HFFc6 (cell line): ENCODE data around the gene TPRX2. TPM values are rescaled to one million over a fixed set of nuclear protein-coding genes. Genes with fewer than 3 reads are reported as not detected.
"Not testable (repeated sequence)": the region's sequence is repeated elsewhere in the genome, so short reads cannot be mapped to it uniquely, and the experiment has no call there.

Experiments used
- DNase-seq: peaks from one replicate; pipeline ENCODE4 v3.0.0-alpha.2; 2018
- H3K27ac Mint-ChIP-seq: 2 replicates; pipeline ENCODE4 v1.8.0; 2020; ENCODE audit warnings: mild to moderate bottlenecking, mixed read lengths
- H3K27me3 Mint-ChIP-seq: 2 replicates; pipeline ENCODE4 v1.8.0; 2021; ENCODE audit warnings: mild to moderate bottlenecking, moderate library complexity, mixed read lengths; ENCODE audit not compliant: insufficient read depth
- H3K36me3 Mint-ChIP-seq: 2 replicates; pipeline ENCODE4 v1.8.0; 2021; ENCODE audit warnings: low read depth, mixed read lengths
- H3K4me1 Mint-ChIP-seq: 2 replicates; pipeline ENCODE4 v1.8.0; 2020; ENCODE audit warnings: low read depth, mixed read lengths
- H3K4me3 Mint-ChIP-seq: 2 replicates; pipeline ENCODE4 v1.8.0; 2020; ENCODE audit warnings: mild to moderate bottlenecking, moderate library complexity, mixed read lengths
- H3K9me3 Mint-ChIP-seq: 2 replicates; pipeline ENCODE4 v1.8.0; 2020; ENCODE audit warnings: mild to moderate bottlenecking, mixed read lengths
- total RNA-seq, 6 experiments: library from RNA; stranded (reverse); fragmentation: NEBNext Ultra II Directional; extraction: Animal tissue kit (Norgen Biotek cat#: 25700); gene quantifications; 2 replicates in 1 of 6; 3 replicates in 5 of 6; pipeline ENCODE4 v1.2.3, GENCODE V29; 2021
- TF ChIP-seq, protein P1 (sequence below): fragments of 200-600 bp; sonication (generic); IDR thresholded peaks from 2 replicates; pipeline ENCODE4 v1.5.0; 2021; ENCODE audit warnings: antibody characterized with exemption, mild to moderate bottlenecking

TPRX2 gene
- total RNA-seq, 6 experiments from 2014 or later: not detected

DNA sequence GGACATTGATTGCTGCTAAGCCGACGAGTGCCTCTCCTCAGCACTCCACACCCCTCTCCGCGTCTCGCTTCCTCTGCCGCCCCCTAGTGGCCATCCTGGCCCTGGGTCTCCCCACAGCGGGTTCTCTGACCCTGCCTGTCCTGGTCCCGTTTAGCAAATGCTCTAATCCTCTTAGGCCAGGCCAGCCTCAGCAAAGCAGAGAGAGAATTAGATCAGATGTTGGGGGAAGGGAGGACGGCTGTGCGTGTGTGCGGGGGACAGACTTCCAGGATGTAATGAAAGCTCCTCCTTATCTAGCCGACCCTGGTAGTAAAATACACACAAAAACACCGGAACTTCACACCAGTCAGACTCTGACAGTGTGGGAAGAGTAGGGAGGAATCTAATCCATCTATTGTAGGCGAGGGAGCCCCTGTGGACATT, 4.5 kb downstream of the TPRX2 start:
- no peaks in the 10 kb centered on the region for H3K36me3 Mint-ChIP-seq
- no peak overlapping the region for H3K27ac Mint-ChIP-seq
- H3K27me3 Mint-ChIP-seq: peaks cover 9% of the 10 kb centered on the region
- TF ChIP-seq, protein P1, sequence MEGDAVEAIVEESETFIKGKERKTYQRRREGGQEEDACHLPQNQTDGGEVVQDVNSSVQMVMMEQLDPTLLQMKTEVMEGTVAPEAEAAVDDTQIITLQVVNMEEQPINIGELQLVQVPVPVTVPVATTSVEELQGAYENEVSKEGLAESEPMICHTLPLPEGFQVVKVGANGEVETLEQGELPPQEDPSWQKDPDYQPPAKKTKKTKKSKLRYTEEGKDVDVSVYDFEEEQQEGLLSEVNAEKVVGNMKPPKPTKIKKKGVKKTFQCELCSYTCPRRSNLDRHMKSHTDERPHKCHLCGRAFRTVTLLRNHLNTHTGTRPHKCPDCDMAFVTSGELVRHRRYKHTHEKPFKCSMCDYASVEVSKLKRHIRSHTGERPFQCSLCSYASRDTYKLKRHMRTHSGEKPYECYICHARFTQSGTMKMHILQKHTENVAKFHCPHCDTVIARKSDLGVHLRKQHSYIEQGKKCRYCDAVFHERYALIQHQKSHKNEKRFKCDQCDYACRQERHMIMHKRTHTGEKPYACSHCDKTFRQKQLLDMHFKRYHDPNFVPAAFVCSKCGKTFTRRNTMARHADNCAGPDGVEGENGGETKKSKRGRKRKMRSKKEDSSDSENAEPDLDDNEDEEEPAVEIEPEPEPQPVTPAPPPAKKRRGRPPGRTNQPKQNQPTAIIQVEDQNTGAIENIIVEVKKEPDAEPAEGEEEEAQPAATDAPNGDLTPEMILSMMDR: peak; percentile 96
- DNase-seq: peak; percentile 59
- H3K4me3 Mint-ChIP-seq: no peak overlapping the region
- H3K4me1 Mint-ChIP-seq: peaks cover 7% of the 10 kb centered on the region
- no peaks in the 10 kb centered on the region; the same call in 1 of the 2 replicates for H3K9me3 Mint-ChIP-seq

DNA sequence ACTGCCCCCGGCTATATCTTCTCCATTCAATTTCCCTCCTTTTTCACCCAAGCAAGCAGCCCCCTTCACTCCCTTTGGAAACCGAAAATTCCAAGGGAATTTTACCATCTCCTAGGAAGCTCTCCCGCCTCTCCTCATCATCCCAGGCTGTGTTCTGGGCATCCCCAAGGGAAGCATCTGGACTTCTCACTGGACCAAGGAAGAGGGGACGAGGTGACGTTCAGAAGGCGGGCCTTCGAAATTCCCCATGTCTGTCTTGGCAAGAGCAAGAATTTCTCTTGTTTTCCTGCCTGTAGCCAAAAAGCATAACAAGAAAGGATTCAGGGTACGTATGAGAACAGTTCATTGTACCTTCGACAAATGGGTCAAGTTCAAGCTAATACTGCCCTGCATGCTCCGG, 6.1 kb downstream of the TPRX2 start:
- no peak overlapping the region for H3K27ac Mint-ChIP-seq
- peaks cover 6% of the 10 kb centered on the region for H3K4me1 Mint-ChIP-seq
- H3K36me3 Mint-ChIP-seq: no peaks in the 10 kb centered on the region
- H3K9me3 Mint-ChIP-seq: no peaks in the 10 kb centered on the region; the same call in 1 of the 2 replicates
- TF ChIP-seq, protein P1: no peak
- no peak overlapping the region for H3K4me3 Mint-ChIP-seq
- peaks cover 13% of the 10 kb centered on the region for H3K27me3 Mint-ChIP-seq
- no peak for DNase-seq

DNA sequence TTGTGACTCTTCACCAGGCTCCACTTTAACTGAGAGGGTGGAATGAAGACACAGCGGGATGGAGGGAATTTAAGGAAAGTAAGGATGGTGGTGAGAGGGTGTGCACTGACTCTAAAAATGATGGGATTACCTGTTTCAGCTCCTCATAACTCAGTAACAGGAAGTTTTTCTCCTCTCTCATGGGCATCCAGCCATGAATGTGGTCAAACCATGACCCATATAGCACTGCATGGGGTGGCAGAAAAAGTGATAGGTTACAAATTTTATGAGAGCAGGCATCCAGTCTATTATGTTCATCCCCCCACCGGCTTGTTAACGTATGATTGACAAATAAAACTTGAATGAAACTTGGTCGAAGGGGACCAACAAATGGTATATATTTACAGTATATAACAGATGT, 19.9 kb downstream of the TPRX2 start:
- Mint-ChIP-seq H3K27me3 (peaks cover 33% of the 10 kb centered on the region), H3K4me3 (no peak overlapping the region), H3K27ac (no peak overlapping the region), H3K9me3 (peaks cover 11% of the 10 kb centered on the region), H3K36me3 (peaks cover 4% of the 10 kb centered on the region; the same call in 1 of the 2 replicates), H3K4me1 (no peaks in the 10 kb centered on the region)
- no peak for DNase-seq
- TF ChIP-seq, protein P1: no peak

DNA sequence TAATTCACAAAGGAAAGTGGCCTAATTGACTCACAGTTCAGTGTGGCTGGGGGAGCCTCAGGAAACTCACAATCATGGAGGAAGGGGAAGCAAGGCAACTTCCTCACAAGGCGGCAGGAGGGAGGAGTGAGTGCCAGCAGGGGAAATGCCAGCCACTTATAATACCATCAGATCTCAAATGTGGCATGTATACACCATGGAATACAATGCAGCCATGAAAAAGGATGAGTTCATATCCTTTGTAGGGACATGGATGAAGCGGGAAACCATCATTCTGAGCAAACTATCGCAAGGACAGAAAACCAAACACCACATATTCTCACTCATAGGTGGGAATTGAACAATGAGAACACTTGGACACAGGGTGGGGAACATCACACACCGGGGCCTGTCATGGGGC, 20.4 kb downstream of the TPRX2 start:
- H3K36me3 Mint-ChIP-seq, H3K4me3 Mint-ChIP-seq, H3K27ac Mint-ChIP-seq, DNase-seq, H3K4me1 Mint-ChIP-seq: not testable (repeated sequence)
- H3K9me3 Mint-ChIP-seq: peaks cover 11% of the 10 kb centered on the region
- peaks cover 28% of the 10 kb centered on the region for H3K27me3 Mint-ChIP-seq

DNA sequence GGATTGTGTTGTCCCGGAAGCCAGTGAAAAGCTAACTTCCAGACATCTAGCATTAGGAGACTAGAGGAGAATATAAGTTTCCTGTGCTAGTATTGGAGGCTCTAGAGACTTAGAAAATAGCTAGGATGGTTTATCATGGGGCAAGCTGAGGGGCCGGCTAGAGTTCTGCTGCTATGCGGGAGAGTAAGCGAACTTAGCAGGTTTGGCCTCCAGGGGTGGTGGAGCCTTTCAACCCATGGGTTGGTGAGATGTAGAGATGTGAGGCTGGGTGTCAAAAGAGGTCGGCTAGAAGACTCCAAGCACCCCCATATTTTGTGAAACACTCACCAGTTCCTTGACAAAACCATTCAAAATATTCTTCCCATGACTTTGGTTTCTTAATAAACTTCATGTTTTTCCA, 22.7 kb downstream of the TPRX2 start:
- Mint-ChIP-seq H3K36me3 (peaks cover 4% of the 10 kb centered on the region; the same call in 1 of the 2 replicates), H3K27me3 (peaks cover 21% of the 10 kb centered on the region), H3K4me3 (no peak overlapping the region), H3K27ac (no peak overlapping the region), H3K9me3 (peaks cover 3% of the 10 kb centered on the region; the same call in 1 of the 2 replicates), H3K4me1 (no peaks in the 10 kb centered on the region)
- no peak for DNase-seq
- TF ChIP-seq, protein P1: no peak

DNA sequence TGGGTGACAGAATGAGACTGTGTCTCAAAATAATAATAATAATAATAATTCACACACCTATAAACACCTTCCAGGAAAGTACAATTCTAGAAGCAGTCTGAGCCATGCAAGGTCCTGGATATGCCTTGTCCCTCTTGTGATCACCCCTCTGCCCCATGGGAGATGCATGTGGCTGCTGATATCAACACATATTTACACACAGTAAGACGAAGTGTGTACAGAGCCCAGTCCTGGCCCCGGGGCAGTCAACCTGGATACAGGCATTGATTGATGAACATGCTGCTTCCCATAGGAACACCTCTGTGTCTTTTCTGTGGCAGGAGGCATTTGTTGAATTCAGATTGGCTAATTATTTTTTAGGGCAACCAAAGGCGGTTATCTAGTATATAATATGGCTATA, 23.9 kb downstream of the TPRX2 start:
- TF ChIP-seq, protein P1: no peak
- Mint-ChIP-seq H3K4me3 (no peak overlapping the region), H3K9me3 (peaks cover 3% of the 10 kb centered on the region; the same call in 1 of the 2 replicates), H3K27ac (no peak overlapping the region), H3K27me3 (peaks cover 13% of the 10 kb centered on the region), H3K4me1 (no peaks in the 10 kb centered on the region), H3K36me3 (peaks cover 4% of the 10 kb centered on the region; the same call in 1 of the 2 replicates)
- no peak for DNase-seq
